PFSK-1 (cell line): ENCODE results near the gene EMC8.

ENCODE experiments used
- POLR2AphosphoS5 ChIP-seq: IDR thresholded peaks from 2 replicates; pipeline ENCODE4 v1.6.1; 2012; ENCODE audit warnings: low read depth, mild to moderate bottlenecking, control low read depth, low read length, moderate library complexity
- REST ChIP-seq, 2 experiments: IDR thresholded peaks; 2 replicates each; pipeline versions ENCODE4 v1.6.1 to v1.8.0; 2011 to 2012; ENCODE audit warnings: low read depth in 2 of 2, low read length in 2 of 2, control low read depth in 1 of 2, inconsistent platforms in 1 of 2, mild to moderate bottlenecking in 1 of 2, moderate library complexity in 1 of 2; ENCODE audit not compliant: insufficient read depth in 1 of 2
- SIN3A ChIP-seq: IDR thresholded peaks from 2 replicates; pipeline ENCODE4 v1.6.1; 2012; ENCODE audit warnings: mild to moderate bottlenecking, low read length, moderate library complexity, borderline replicate concordance; ENCODE audit not compliant: insufficient read depth
- TAF1 ChIP-seq: IDR thresholded peaks from 2 replicates; pipeline ENCODE4 v1.6.1; 2012; ENCODE audit warnings: low read length, control low read depth, borderline replicate concordance; ENCODE audit not compliant: insufficient read depth

GRCh38 chr16:85778873-85779272 is 20.5 kb downstream of the EMC8 start:
- TF ChIP-seq REST (IDR thresholded peaks at IDR 0.05; ENCODE audit: insufficient read depth in 1 of 2, low read depth in 2 of 2, low read length in 2 of 2) = no peak
- no peak for TF ChIP-seq POLR2AphosphoS5
- no peak for TF ChIP-seq TAF1
- TF ChIP-seq SIN3A = no peak
